Measurements from ENCODE around the gene RASL10B.

Gene RASL10B

GRCh38 chr17:35708951-35709350, 22.5 kb upstream of the RASL10B start:
- no peak overlapping the region for H3K4me3 ChIP-seq (ENCODE audit: low read depth, low read length)
- DNase-seq (ENCODE audit: low read depth) = no peak
- TF ChIP-seq CTCF (conservative IDR thresholded peaks at IDR 0.05; ENCODE audit: low read depth, low read length) = no peak

DNA sequence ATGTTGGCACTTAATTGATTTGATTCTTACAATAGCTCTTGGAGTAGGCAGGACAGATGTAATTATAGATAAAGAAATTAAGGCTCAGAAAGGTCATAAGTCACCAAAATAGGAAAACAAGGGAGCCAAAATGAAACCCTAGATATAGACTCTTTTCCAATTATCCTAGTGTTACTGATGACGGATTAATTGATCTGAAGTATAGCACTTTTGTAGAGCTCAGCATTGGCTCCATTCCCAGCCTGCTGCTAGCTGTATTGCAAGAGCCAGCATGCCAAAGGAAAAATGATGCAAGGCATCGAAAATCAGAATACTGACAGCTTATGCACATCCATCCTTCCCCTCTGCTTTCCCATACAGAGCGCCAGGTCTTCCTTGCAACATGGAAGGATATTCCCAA, 21.6 kb upstream of the RASL10B start:
- no peak overlapping the region for H3K4me3 ChIP-seq (ENCODE audit: low read depth, low read length)
- DNase-seq (ENCODE audit: low read depth) = peak; percentile 78
- no peak for TF ChIP-seq CTCF (conservative IDR thresholded peaks at IDR 0.05; ENCODE audit: low read depth, low read length)

- no peak overlapping the region for H3K4me3 ChIP-seq (ENCODE audit: low read depth, low read length)
- no peak for DNase-seq (ENCODE audit: low read depth)
- TF ChIP-seq CTCF (conservative IDR thresholded peaks at IDR 0.05; ENCODE audit: low read depth, low read length) = no peak
Observed at GRCh38 chr17:35710950-35711349, 20.5 kb upstream of the RASL10B start.

DNA sequence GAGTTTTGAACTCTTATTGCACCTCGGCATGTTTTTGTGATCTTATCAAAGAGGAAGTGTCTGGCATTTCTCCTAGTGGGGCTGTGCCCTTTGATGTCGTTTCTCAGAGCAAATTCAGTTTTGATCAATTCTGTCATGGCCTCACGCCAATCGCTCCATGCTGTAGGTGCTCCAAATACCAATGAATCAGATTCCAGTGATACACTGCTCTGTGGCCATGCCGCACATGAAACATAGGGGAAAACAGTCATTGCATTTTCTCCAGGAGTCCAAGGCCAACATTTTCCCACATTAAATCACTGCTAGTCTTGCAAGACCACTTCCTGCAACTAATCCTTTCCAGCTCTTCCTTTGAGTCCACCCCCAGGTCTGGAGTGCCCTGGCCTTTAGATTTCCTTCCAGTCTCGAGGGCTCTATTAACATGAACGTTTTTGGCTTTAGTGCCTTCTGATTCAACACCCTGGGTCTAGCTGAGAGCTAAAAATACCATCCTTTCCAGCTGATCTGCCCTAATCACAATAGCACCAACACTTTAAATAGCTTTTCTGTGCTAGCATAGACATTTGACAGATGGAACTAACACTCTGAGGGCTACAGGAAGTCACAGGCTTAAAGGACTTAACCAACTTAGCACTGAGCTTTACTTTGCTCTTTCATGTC, 18.2 kb upstream of the RASL10B start:
- TF ChIP-seq CTCF (conservative IDR thresholded peaks at IDR 0.05; ENCODE audit: low read depth, low read length) = no peak
- H3K4me3 ChIP-seq (ENCODE audit: low read depth, low read length) = no peak overlapping the region
- DNase-seq (ENCODE audit: low read depth) = peak; percentile 89

DNA sequence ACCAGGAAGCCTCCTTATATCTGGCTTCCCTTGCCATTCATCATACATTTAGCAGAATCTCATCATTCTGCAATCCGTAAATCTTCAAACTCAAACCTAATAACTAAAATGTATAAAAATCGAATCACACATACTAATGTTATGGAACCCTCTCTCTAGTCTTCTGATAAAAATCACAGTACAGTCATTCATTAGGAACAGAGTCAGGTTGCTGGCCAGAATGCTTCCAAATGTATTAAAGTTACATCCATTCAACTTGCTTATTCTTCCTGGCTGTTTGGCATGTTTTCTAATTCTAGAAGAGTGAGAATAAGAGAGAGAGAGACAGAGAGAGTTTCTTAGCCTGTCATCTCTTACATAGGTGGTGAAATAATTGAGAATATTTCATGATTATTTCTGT, 16.5 kb upstream of the RASL10B start:
- no peak for DNase-seq (ENCODE audit: low read depth)
- H3K4me3 ChIP-seq (ENCODE audit: low read depth, low read length) = no peak overlapping the region
- no peak for TF ChIP-seq CTCF (conservative IDR thresholded peaks at IDR 0.05; ENCODE audit: low read depth, low read length)

DNA sequence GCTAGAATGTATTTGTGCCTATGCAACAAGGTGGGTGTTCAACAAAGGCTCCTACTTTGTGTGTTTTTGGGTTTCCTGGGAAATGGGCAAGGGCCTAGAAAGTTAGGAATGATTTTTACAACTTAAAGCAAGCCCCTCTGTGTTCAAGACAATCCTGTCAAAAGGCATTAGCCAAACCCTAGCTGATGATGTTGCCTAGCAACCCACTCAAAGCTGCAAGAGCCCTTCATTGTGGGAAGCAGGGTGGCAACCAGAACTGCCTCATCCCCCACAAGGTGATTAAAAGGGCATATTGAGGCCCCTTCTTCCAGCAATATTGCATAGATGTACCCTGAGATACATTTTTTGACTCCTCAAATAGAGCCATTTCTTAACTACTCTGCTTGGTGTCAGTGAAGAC, 16.0 kb upstream of the RASL10B start:
- DNase-seq (ENCODE audit: low read depth) = no peak
- H3K4me3 ChIP-seq (ENCODE audit: low read depth, low read length) = no peak overlapping the region
- no peak for TF ChIP-seq CTCF (conservative IDR thresholded peaks at IDR 0.05; ENCODE audit: low read depth, low read length)

DNA sequence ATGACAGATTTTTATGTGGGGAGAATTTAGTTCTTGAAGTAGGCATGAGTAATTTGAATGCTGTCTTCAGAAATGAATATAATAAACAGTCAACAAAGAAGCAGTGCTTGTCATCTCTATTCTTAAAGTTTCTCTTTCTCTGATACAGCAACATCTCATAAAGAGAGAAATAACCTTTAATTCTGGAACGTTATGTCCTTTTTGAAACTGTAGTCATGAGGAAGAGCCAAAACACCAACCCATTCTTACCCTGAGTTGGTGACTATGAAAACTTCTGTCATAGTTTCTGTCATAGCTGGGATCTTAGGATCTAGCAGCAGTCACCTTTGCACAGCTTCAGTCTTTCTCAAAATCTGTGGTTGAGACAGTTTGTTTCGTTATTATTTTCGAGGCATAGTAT, 15.3 kb upstream of the RASL10B start:
- no peak for DNase-seq (ENCODE audit: low read depth)
- TF ChIP-seq CTCF (conservative IDR thresholded peaks at IDR 0.05; ENCODE audit: low read depth, low read length) = no peak
- no peak overlapping the region for H3K4me3 ChIP-seq (ENCODE audit: low read depth, low read length)
